Suprapubic skin (tissue), 4 donors: ENCODE measurements around the gene VPS41. TPM values are rescaled to one million over a fixed set of nuclear protein-coding genes. Genes with fewer than 3 reads are reported as not detected.

ENCODE experiments used
- DNase-seq, 2 donors: peaks; one replicate each; pipeline ENCODE4 v3.0.0-alpha.2; 2019; ENCODE audit warnings: low spot score in 2 of 2
- H3K27ac ChIP-seq: fragments of 200-600 bp; sonication (generic); one replicate; pipeline ENCODE4 v1.5.1; 2019
- H3K27me3 ChIP-seq: fragments of 200-600 bp; sonication (generic); one replicate; pipeline ENCODE4 v1.5.1; 2019
- H3K36me3 ChIP-seq: fragments of 200-600 bp; sonication (generic); one replicate; pipeline ENCODE4 v1.5.1; 2019
- H3K4me1 ChIP-seq: fragments of 200-600 bp; sonication (generic); one replicate; pipeline ENCODE4 v1.5.1; 2019
- H3K4me3 ChIP-seq: fragments of 200-600 bp; sonication (generic); one replicate; pipeline ENCODE4 v1.5.1; 2019; ENCODE audit warnings: mild to moderate bottlenecking
- H3K9me3 ChIP-seq: fragments of 200-600 bp; sonication (generic); one replicate; pipeline ENCODE4 v1.5.1; 2019
- EP300 ChIP-seq: sonication (generic); formaldehyde crosslinking; IDR thresholded peaks from one replicate; pipeline ENCODE4 v1.6.1; 2017; ENCODE audit warnings: antibody characterized with exemption
- POLR2A ChIP-seq, 2 donors: fragments of 450-650 bp; IDR thresholded peaks; one replicate each; pipeline ENCODE4 v1.6.1; 2017; ENCODE audit warnings: antibody characterized with exemption in 2 of 2, mild to moderate bottlenecking in 2 of 2, moderate library complexity in 2 of 2
- POLR2AphosphoS5 ChIP-seq, 3 donors: sonication (generic); formaldehyde crosslinking; IDR thresholded peaks; one replicate each; pipeline ENCODE4 v1.6.1; 2017; ENCODE audit warnings: antibody characterized with exemption in 3 of 3
- WGBS: methylation state at CpG from one replicate; pipeline ENCODE4 v1.1.5; 2018; 5-methylcytosine and 5-hydroxymethylcytosine counted together
- total RNA-seq, 4 donors: library from RNA; depleted of rRNA; stranded (reverse); fragments of >200 nt; gene quantifications; one replicate each; pipeline ENCODE4 v1.1.0, GENCODE V29; 2016
- TF ChIP-seq, protein P1 (sequence below), 2 donors: fragments of 200-600 bp in 1 of 2; fragments of 450-650 bp in 1 of 2; sonication (generic) in 1 of 2; IDR thresholded peaks; one replicate each; pipeline ENCODE4 v1.5.1; 2016 to 2019; ENCODE audit warnings: antibody characterized with exemption in 2 of 2, mild to moderate bottlenecking in 1 of 2, moderate library complexity in 1 of 2

VPS41 gene
- total RNA-seq, 4 donors from 2014 or later: 28.6 to 65.5 (median 38.1) TPM

DNA sequence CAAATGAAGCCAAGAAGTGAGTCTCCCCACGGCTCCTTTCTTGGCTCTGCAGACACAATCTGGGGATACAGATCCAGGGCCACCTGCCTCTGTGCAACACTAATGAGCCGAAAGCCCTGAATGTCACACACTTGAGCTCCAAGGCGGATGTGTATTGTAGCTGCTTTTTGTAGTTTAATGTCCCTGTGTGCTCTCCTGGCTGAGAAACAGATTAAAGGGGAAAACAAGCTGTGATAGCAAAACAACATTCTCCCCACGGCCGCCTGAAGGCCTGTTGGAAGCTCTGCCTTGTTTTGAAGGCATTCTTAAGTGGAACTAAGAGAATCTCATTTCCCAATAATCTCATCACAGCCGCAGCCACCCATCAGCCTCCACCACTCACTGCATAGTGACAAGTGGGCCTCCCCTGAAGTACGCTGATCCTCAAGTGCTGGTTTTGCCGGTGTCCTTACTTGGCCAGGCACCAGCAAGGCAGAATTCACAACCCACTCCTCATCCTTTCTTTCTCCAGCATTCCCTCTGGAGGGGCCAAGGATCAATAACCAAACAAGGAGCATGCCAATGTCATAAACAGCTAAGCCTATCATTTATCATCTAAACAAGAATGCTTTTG, 233.4 kb downstream of the VPS41 start:
- Histone ChIP-seq H3K27me3 (no peaks in the 10 kb centered on the region), H3K36me3 (no peaks in the 10 kb centered on the region), H3K27ac (no peak overlapping the region), H3K9me3 (no peaks in the 10 kb centered on the region), H3K4me1 (no peaks in the 10 kb centered on the region), H3K4me3 (no peak overlapping the region)
- no peak for DNase-seq
- TF ChIP-seq POLR2AphosphoS5 (IDR thresholded peaks at IDR 0.05) (no peak), EP300 (no peak), POLR2A (IDR thresholded peaks at IDR 0.05) (no peak)
- TF ChIP-seq, protein P1, sequence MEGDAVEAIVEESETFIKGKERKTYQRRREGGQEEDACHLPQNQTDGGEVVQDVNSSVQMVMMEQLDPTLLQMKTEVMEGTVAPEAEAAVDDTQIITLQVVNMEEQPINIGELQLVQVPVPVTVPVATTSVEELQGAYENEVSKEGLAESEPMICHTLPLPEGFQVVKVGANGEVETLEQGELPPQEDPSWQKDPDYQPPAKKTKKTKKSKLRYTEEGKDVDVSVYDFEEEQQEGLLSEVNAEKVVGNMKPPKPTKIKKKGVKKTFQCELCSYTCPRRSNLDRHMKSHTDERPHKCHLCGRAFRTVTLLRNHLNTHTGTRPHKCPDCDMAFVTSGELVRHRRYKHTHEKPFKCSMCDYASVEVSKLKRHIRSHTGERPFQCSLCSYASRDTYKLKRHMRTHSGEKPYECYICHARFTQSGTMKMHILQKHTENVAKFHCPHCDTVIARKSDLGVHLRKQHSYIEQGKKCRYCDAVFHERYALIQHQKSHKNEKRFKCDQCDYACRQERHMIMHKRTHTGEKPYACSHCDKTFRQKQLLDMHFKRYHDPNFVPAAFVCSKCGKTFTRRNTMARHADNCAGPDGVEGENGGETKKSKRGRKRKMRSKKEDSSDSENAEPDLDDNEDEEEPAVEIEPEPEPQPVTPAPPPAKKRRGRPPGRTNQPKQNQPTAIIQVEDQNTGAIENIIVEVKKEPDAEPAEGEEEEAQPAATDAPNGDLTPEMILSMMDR (IDR thresholded peaks at IDR 0.05): no peak
- 70% methylated on average over 8 of the region's 8 CpGs for WGBS

GRCh38 chr7:38674513-38674912, 234.5 kb downstream of the VPS41 start:
- Histone ChIP-seq H3K27ac (no peak overlapping the region), H3K9me3 (no peaks in the 10 kb centered on the region), H3K27me3 (no peaks in the 10 kb centered on the region), H3K4me3 (no peak overlapping the region), H3K36me3 (no peaks in the 10 kb centered on the region), H3K4me1 (no peaks in the 10 kb centered on the region)
- DNase-seq: no peak
- WGBS: 49% methylated on average over 1 of the region's 1 CpG
- TF ChIP-seq EP300 (no peak), POLR2AphosphoS5 (IDR thresholded peaks at IDR 0.05) (no peak), POLR2A (IDR thresholded peaks at IDR 0.05) (no peak)
- TF ChIP-seq, protein P1 (IDR thresholded peaks at IDR 0.05): no peak

GRCh38 chr7:38673795-38674194, 235.2 kb downstream of the VPS41 start:
- TF ChIP-seq, protein P1 (IDR thresholded peaks at IDR 0.05): no peak
- TF ChIP-seq POLR2A (IDR thresholded peaks at IDR 0.05) (no peak), EP300 (no peak), POLR2AphosphoS5 (IDR thresholded peaks at IDR 0.05) (no peak)
- no peak overlapping the region for H3K27ac ChIP-seq
- 75% methylated on average over 3 of the region's 3 CpGs for WGBS

More at GRCh38 chr7:38673795-38674194, 235.2 kb downstream of the VPS41 start:
- no peak for DNase-seq
- no peaks in the 10 kb centered on the region for H3K27me3 ChIP-seq
- no peaks in the 10 kb centered on the region for H3K9me3 ChIP-seq
- H3K4me3 ChIP-seq: no peak overlapping the region
- no peaks in the 10 kb centered on the region for H3K36me3 ChIP-seq
- H3K4me1 ChIP-seq: no peaks in the 10 kb centered on the region

Other genes with a start within 250 kb of the VPS41 start
- gene POU6F2, start 68.7 kb upstream of the VPS41 start, total RNA-seq: not detected